Smooth muscle cell (in vitro differentiated cells): ENCODE results near the gene KRT6A. TPM values are rescaled to one million over a fixed set of nuclear protein-coding genes. Genes with fewer than 3 reads are reported as not detected.

Source experiments
- DNase-seq: peaks from one replicate; lab custom pipeline; 2025; ENCODE audit not compliant: unreplicated experiment; lab: John Stamatoyannopoulos, UW
- H2AFZ ChIP-seq: fragments of 200-600 bp; sonication (generic); 2 replicates; pipeline ENCODE4 v1.6.0; 2016; ENCODE audit warnings: antibody characterized with exemption, low read depth, mild to moderate bottlenecking
- H3F3A ChIP-seq: fragments of 200-600 bp; sonication (generic); 2 replicates; pipeline ENCODE4 v1.6.0; 2017; ENCODE audit warnings: antibody characterized with exemption, low read depth
- H3K27ac ChIP-seq: fragments of 200-600 bp; sonication (generic); 2 replicates; pipeline ENCODE4 v1.5.1; 2016; ENCODE audit warnings: low read depth, mild to moderate bottlenecking
- H3K27me3 ChIP-seq: fragments of 200-600 bp; sonication (generic); 2 replicates; pipeline ENCODE4 v1.6.1; 2016; ENCODE audit warnings: low read depth, mild to moderate bottlenecking
- H3K36me3 ChIP-seq: fragments of 200-600 bp; sonication (generic); 2 replicates; pipeline ENCODE4 v1.5.1; 2016; ENCODE audit warnings: low read depth
- H3K4me1 ChIP-seq: fragments of 200-600 bp; sonication (generic); 2 replicates; pipeline ENCODE4 v1.5.1; 2016; ENCODE audit warnings: low read depth
- H3K4me2 ChIP-seq: fragments of 200-600 bp; sonication (generic); 2 replicates; pipeline ENCODE4 v1.6.0; 2016; ENCODE audit warnings: mild to moderate bottlenecking
- H3K4me3 ChIP-seq: fragments of 200-600 bp; sonication (generic); 2 replicates; pipeline ENCODE4 v1.5.1; 2016; ENCODE audit warnings: mild to moderate bottlenecking
- H3K79me2 ChIP-seq: fragments of 200-600 bp; sonication (generic); 2 replicates; pipeline ENCODE4 v1.6.0; 2016; ENCODE audit warnings: low read depth, mild to moderate bottlenecking
- H3K9ac ChIP-seq: fragments of 200-600 bp; sonication (generic); 2 replicates; pipeline ENCODE4 v1.6.0; 2016; ENCODE audit warnings: low read depth
- H3K9me3 ChIP-seq: fragments of 200-600 bp; sonication (generic); replicated peaks from 2 replicates; pipeline ENCODE4 v1.5.1; 2016; ENCODE audit warnings: low read depth
- H4K20me1 ChIP-seq: fragments of 200-600 bp; sonication (generic); 2 replicates; pipeline ENCODE4 v1.6.0; 2016; ENCODE audit warnings: low read depth
- WGBS: methylation state at CpG from one replicate; pipeline ENCODE4 v1.1.7; 2016; ENCODE audit warnings: low lambda C conversion rate; 5-methylcytosine and 5-hydroxymethylcytosine counted together
- polyA plus RNA-seq: library from polyadenylated mRNA; unstranded; fragments of >200 nt; fragmentation: Nextera tagmentation; extraction: Ambion mirVana; gene quantifications from 2 replicates; pipeline ENCODE4 v1.2.1, GENCODE V29; 2016
- total RNA-seq: library from RNA; depleted of rRNA; stranded (reverse); fragments of >200 nt; gene quantifications from 2 replicates; pipeline ENCODE4 v1.2.3, GENCODE V29; 2014
- TF ChIP-seq, protein P1 (sequence below): fragments of 200-600 bp; sonication (generic); IDR thresholded peaks from 2 replicates; pipeline ENCODE4 v1.5.1; 2017; ENCODE audit warnings: borderline replicate concordance, mild to moderate bottlenecking, antibody characterized with exemption; ENCODE audit not compliant: insufficient read depth, poor library complexity, severe bottlenecking

The KRT6A gene
- total and polyA plus RNA-seq, 2 experiments from 2014 or later = 460 to 1,128 TPM

GRCh38 chr12:52518574-52519386, 25.7 kb upstream of the KRT6A start:
- no peak for DNase-seq
- H3K9me3 ChIP-seq = no peaks in the 10 kb centered on the region
- H3K4me2 ChIP-seq = no peak overlapping the region
- H4K20me1 ChIP-seq = no peaks in the 10 kb centered on the region
- TF ChIP-seq, protein P1, sequence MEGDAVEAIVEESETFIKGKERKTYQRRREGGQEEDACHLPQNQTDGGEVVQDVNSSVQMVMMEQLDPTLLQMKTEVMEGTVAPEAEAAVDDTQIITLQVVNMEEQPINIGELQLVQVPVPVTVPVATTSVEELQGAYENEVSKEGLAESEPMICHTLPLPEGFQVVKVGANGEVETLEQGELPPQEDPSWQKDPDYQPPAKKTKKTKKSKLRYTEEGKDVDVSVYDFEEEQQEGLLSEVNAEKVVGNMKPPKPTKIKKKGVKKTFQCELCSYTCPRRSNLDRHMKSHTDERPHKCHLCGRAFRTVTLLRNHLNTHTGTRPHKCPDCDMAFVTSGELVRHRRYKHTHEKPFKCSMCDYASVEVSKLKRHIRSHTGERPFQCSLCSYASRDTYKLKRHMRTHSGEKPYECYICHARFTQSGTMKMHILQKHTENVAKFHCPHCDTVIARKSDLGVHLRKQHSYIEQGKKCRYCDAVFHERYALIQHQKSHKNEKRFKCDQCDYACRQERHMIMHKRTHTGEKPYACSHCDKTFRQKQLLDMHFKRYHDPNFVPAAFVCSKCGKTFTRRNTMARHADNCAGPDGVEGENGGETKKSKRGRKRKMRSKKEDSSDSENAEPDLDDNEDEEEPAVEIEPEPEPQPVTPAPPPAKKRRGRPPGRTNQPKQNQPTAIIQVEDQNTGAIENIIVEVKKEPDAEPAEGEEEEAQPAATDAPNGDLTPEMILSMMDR = no peak
- H3K27ac ChIP-seq = no peak overlapping the region
- H3K9ac ChIP-seq = no peak overlapping the region
- H3K36me3 ChIP-seq = no peaks in the 10 kb centered on the region
- 88% methylated on average over 8 of the region's 8 CpGs for WGBS
- no peaks in the 10 kb centered on the region for H3F3A ChIP-seq
- H3K4me1 ChIP-seq = peaks cover 5% of the 10 kb centered on the region
- H2AFZ ChIP-seq = no peak overlapping the region
- H3K79me2 ChIP-seq = no peaks in the 10 kb centered on the region
- no peaks in the 10 kb centered on the region for H3K27me3 ChIP-seq
- no peak overlapping the region for H3K4me3 ChIP-seq

DNA sequence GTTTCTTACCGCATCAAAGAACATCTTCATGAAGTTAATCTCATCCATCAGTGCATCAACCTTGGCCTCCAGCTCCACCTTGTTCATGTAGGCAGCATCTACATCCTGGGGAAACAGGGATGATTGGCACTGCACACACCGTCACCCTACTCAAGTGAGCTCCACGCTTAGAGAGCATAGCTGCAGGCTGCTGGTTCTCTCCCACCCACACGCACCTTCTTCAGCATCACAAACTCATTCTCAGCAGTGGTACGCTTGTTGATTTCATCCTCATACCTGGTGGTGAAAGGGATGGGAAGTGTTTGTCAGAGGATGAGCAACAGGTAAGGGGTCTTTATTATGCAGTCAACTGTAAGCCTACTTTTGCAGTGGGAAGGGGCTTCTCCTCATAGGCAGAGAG, 24.8 kb upstream of the KRT6A start:
- Histone ChIP-seq H4K20me1 (no peaks in the 10 kb centered on the region), H3K4me1 (peaks cover 5% of the 10 kb centered on the region), H2AFZ (no peak overlapping the region), H3F3A (no peaks in the 10 kb centered on the region), H3K27me3 (no peaks in the 10 kb centered on the region), H3K4me2 (no peak overlapping the region), H3K9ac (no peak overlapping the region), H3K4me3 (no peak overlapping the region), H3K36me3 (no peaks in the 10 kb centered on the region), H3K79me2 (no peaks in the 10 kb centered on the region), H3K27ac (no peak overlapping the region), H3K9me3 (no peaks in the 10 kb centered on the region)
- DNase-seq = no peak
- TF ChIP-seq, protein P1 = no peak
- WGBS = 93% methylated on average over 5 of the region's 5 CpGs

DNA sequence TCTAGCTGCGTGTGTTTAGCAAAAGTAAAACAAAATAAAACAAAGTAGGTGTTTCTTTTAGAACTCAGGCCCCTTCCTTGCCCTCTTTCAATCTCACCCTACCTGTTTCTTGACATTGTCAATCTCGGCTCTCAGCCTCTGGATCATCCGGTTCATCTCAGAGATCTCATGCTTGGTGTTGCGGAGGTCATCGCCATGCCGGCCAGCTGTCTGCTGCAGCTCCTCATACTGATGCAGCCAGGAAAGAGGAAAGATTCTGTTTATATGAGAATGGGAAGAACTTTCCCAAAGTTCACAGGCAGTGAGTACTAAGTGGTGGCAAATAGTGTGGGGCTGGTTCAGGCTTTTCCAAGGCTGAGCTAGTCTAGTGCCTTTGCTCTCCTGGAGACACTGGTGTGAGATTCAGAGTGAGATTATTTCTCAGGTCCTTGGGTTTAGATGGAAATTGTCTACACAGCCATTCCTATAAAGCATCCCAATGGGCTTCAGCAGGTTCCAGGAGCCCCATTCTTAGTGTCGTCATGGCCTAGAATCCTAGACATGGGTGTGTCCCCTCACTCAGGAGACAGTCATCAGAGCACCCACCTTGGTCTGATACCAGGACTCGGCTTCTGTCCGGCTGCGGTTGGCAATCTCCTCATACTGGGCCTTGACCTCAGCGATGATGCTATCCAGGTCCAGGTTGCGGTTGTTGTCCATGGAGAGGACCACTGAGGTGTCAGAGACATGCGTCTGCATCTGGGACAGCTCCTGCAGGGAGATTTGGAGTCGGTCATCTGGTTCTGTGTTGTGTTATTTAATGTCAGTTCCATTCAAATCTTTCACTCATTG, 24.2 kb upstream of the KRT6A start:
- TF ChIP-seq, protein P1 = no peak
- Histone ChIP-seq H3K36me3 (no peaks in the 10 kb centered on the region), H3F3A (no peaks in the 10 kb centered on the region), H3K4me2 (no peak overlapping the region), H3K79me2 (no peaks in the 10 kb centered on the region), H3K4me1 (peaks cover 5% of the 10 kb centered on the region), H3K27ac (no peak overlapping the region), H2AFZ (no peak overlapping the region), H3K9me3 (no peaks in the 10 kb centered on the region), H4K20me1 (no peaks in the 10 kb centered on the region), H3K27me3 (no peaks in the 10 kb centered on the region), H3K4me3 (no peak overlapping the region), H3K9ac (no peak overlapping the region)
- 96% methylated on average over 14 of the region's 14 CpGs for WGBS
- no peak for DNase-seq
